HepG2 (cell line): ENCODE measurements around the gene MAPK14. TPM values are rescaled to one million over a fixed set of nuclear protein-coding genes. Genes with fewer than 3 reads are reported as not detected.
A peak's percentile ranks its signal among the peaks of the same experiment; 100 is the strongest.

Experiments
- DMAP1 ChIP-seq: IDR thresholded peaks from 2 replicates; pipeline ENCODE4 v1.6.1; 2016
- GATAD2A ChIP-seq: IDR thresholded peaks from 2 replicates; pipeline ENCODE4 v1.6.1; 2016
- HNF4A ChIP-seq: sonication (generic); formaldehyde crosslinking; IDR thresholded peaks from 2 replicates; pipeline ENCODE4 v1.4.0; 2020; ENCODE audit warnings: missing genetic modification reagents
- HOXA5 ChIP-seq: sonication (generic); formaldehyde crosslinking; IDR thresholded peaks from 2 replicates; pipeline ENCODE4 v1.4.0; 2020; ENCODE audit warnings: missing genetic modification reagents
- KDM1A ChIP-seq: IDR thresholded peaks from 2 replicates; pipeline ENCODE4 v1.6.1; 2016; ENCODE audit warnings: missing compliant biosample characterization
- KLF16 ChIP-seq, 2 experiments: sonication (generic) in 1 of 2; formaldehyde crosslinking in 1 of 2; IDR thresholded peaks; 2 replicates each; pipeline versions ENCODE4 v1.6.1 to v1.8.0; 2016 to 2023; ENCODE audit warnings: missing genetic modification reagents in 2 of 2, missing compliant biosample characterization in 1 of 2
- NFE2 ChIP-seq: sonication (generic); formaldehyde crosslinking; IDR thresholded peaks from 2 replicates; pipeline ENCODE4 v1.4.0; 2020; ENCODE audit warnings: missing genetic modification reagents
- ONECUT2 ChIP-seq: sonication (generic); formaldehyde crosslinking; IDR thresholded peaks from 2 replicates; pipeline ENCODE4 v1.4.0; 2020; ENCODE audit warnings: missing genetic modification reagents
- RXRB ChIP-seq: IDR thresholded peaks from 2 replicates; pipeline ENCODE4 v1.6.1; 2016; ENCODE audit warnings: borderline replicate concordance, missing genetic modification reagents, missing compliant biosample characterization
- SALL1 ChIP-seq: sonication (generic); formaldehyde crosslinking; IDR thresholded peaks from 2 replicates; pipeline ENCODE4 v1.8.0; 2022; ENCODE audit warnings: mild to moderate bottlenecking, missing genetic modification reagents
- ZBTB7B ChIP-seq: sonication (generic); formaldehyde crosslinking; IDR thresholded peaks from 2 replicates; pipeline ENCODE4 v1.4.0; 2020; ENCODE audit warnings: missing genetic modification reagents
- ZC3H4 ChIP-seq: sonication (generic); formaldehyde crosslinking; IDR thresholded peaks from 2 replicates; pipeline ENCODE4 v1.4.0; 2020; ENCODE audit warnings: missing genetic modification reagents, borderline replicate concordance
- ZNF20 ChIP-seq: sonication (generic); formaldehyde crosslinking; IDR thresholded peaks from 2 replicates; pipeline ENCODE4 v1.4.0; 2020; ENCODE audit warnings: mild to moderate bottlenecking, moderate library complexity, missing genetic modification reagents
- ZNF3 ChIP-seq: IDR thresholded peaks from 2 replicates; pipeline ENCODE4 v1.7.0; 2017; ENCODE audit warnings: inconsistent platforms
- ZNF567 ChIP-seq: sonication (generic); formaldehyde crosslinking; IDR thresholded peaks from 2 replicates; pipeline ENCODE4 v1.8.1; 2023; ENCODE audit warnings: mild to moderate bottlenecking, missing genetic modification reagents, borderline replicate concordance
- ZNF709 ChIP-seq: sonication (generic); formaldehyde crosslinking; IDR thresholded peaks from 2 replicates; pipeline ENCODE4 v1.5.0; 2020; ENCODE audit warnings: mild to moderate bottlenecking, missing genetic modification reagents
- ZNF749 ChIP-seq: sonication (generic); formaldehyde crosslinking; IDR thresholded peaks from 2 replicates; pipeline ENCODE4 v1.8.0; 2022; ENCODE audit warnings: mild to moderate bottlenecking, missing genetic modification reagents, moderate library complexity, borderline replicate concordance
- polyA plus RNA-seq, 8 experiments: library from polyadenylated mRNA; depleted of rRNA in 3 of 8; stranded (reverse) in 7 of 8; unstranded in 1 of 8; fragments of >200 nt; fragmentation: Illumina TruSeq in 4 of 8; extraction: Trizol in 4 of 8; gene quantifications; 2 replicates each; pipeline versions ENCODE4 v1.2.1 to v1.2.3, GENCODE V29; 2011 to 2016; ENCODE audit warnings: low read depth in 4 of 8, missing spikeins in 1 of 8, mixed read lengths in 1 of 8; ENCODE audit not compliant: insufficient read depth in 1 of 8
- total RNA-seq, 5 experiments: library from RNA; depleted of rRNA; stranded (reverse); fragments of >200 nt; fragmentation: Illumina TruSeq; extraction: Trizol; gene quantifications; 2 replicates each; pipeline ENCODE4 v1.2.3, GENCODE V29; 2016; ENCODE audit warnings: low read depth in 1 of 5
- TF ChIP-seq, protein P1 (sequence below): sonication (generic); formaldehyde crosslinking; conservative IDR thresholded peaks from 2 replicates; pipeline ENCODE4 v1.4.0; 2020; ENCODE audit warnings: mild to moderate bottlenecking, missing genetic modification reagents, moderate library complexity
- TF ChIP-seq, protein P2 (sequence below): IDR thresholded peaks from 2 replicates; pipeline ENCODE4 v1.4.0; 2020; ENCODE audit warnings: mild to moderate bottlenecking, missing genetic modification reagents
- TF ChIP-seq, protein P3 (sequence below): sonication (generic); IDR thresholded peaks from 2 replicates; pipeline ENCODE4 v1.6.1; 2016; ENCODE audit warnings: low read depth, borderline replicate concordance
- TF ChIP-seq, protein P4 (sequence below): sonication (generic); formaldehyde crosslinking; IDR thresholded peaks from 2 replicates; pipeline ENCODE4 v1.4.0; 2020; ENCODE audit warnings: missing genetic modification reagents, borderline replicate concordance

Gene MAPK14
- total and polyA plus RNA-seq, 2 of the 13 experiments (the other 11 are each of a cell fraction or from before 2014, with no cell fraction given) = 66.3 to 67.3 TPM

DNA sequence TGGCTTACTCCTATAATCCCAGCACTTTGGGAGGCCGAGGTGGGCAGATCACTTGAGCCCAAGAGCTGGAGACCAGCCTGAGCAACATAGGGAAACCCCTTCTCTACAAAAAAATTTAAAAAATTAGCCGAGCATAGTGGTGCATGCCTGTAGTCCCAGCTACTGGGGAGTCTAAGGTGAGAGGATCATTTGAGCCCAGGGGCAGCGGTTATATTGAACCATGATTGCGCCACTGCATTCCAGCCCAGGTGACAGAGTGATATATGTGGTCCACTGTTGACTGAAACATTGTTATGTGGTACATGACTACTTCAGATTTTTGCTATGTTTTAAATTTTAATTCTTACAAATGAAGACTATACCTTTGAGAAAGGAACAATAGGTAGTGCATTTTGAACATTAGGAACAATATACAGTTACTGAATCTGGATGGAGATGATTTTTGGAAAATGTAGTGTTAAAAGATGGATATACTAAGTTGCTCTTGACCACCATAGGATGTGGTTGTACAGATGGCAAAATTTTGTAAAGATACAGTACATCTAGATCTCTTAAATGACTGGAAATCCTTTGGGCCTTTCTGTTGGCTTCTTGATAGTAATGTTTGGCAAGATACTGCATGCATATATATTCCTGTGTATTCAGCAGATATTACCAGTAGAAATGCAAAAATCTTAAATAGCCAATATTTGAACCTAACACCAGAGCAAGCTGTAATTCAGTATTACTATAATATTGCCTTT lies 35.9 kb downstream of the MAPK14 start (continued):
- TF ChIP-seq SALL1 (CRISPR knock-in tag) = peak; percentile 92
- TF ChIP-seq ZNF709 = no peak
- peak; percentile 74; the same call in 1 of the 2 replicates for TF ChIP-seq ZBTB7B (CRISPR knock-in tag)
- TF ChIP-seq, protein P1, sequence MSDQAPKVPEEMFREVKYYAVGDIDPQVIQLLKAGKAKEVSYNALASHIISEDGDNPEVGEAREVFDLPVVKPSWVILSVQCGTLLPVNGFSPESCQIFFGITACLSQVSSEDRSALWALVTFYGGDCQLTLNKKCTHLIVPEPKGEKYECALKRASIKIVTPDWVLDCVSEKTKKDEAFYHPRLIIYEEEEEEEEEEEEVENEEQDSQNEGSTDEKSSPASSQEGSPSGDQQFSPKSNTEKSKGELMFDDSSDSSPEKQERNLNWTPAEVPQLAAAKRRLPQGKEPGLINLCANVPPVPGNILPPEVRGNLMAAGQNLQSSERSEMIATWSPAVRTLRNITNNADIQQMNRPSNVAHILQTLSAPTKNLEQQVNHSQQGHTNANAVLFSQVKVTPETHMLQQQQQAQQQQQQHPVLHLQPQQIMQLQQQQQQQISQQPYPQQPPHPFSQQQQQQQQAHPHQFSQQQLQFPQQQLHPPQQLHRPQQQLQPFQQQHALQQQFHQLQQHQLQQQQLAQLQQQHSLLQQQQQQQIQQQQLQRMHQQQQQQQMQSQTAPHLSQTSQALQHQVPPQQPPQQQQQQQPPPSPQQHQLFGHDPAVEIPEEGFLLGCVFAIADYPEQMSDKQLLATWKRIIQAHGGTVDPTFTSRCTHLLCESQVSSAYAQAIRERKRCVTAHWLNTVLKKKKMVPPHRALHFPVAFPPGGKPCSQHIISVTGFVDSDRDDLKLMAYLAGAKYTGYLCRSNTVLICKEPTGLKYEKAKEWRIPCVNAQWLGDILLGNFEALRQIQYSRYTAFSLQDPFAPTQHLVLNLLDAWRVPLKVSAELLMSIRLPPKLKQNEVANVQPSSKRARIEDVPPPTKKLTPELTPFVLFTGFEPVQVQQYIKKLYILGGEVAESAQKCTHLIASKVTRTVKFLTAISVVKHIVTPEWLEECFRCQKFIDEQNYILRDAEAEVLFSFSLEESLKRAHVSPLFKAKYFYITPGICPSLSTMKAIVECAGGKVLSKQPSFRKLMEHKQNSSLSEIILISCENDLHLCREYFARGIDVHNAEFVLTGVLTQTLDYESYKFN (CRISPR knock-in tag) = peak; percentile 83
- TF ChIP-seq KDM1A (CRISPR knock-in tag) = 0 out of 2 replicates have a peak, but pooled peaks have one; percentile 51
- TF ChIP-seq, protein P2, sequence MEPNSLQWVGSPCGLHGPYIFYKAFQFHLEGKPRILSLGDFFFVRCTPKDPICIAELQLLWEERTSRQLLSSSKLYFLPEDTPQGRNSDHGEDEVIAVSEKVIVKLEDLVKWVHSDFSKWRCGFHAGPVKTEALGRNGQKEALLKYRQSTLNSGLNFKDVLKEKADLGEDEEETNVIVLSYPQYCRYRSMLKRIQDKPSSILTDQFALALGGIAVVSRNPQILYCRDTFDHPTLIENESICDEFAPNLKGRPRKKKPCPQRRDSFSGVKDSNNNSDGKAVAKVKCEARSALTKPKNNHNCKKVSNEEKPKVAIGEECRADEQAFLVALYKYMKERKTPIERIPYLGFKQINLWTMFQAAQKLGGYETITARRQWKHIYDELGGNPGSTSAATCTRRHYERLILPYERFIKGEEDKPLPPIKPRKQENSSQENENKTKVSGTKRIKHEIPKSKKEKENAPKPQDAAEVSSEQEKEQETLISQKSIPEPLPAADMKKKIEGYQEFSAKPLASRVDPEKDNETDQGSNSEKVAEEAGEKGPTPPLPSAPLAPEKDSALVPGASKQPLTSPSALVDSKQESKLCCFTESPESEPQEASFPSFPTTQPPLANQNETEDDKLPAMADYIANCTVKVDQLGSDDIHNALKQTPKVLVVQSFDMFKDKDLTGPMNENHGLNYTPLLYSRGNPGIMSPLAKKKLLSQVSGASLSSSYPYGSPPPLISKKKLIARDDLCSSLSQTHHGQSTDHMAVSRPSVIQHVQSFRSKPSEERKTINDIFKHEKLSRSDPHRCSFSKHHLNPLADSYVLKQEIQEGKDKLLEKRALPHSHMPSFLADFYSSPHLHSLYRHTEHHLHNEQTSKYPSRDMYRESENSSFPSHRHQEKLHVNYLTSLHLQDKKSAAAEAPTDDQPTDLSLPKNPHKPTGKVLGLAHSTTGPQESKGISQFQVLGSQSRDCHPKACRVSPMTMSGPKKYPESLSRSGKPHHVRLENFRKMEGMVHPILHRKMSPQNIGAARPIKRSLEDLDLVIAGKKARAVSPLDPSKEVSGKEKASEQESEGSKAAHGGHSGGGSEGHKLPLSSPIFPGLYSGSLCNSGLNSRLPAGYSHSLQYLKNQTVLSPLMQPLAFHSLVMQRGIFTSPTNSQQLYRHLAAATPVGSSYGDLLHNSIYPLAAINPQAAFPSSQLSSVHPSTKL (CRISPR knock-in tag) = peak; percentile 91
- 0 out of 2 replicates have a peak, but pooled peaks have one; percentile 76 for TF ChIP-seq ZNF3
- peak; percentile 50; the same call in 1 of the 2 replicates for TF ChIP-seq RXRB (CRISPR knock-in tag)
- no peak; the same call in 1 of the 2 replicates for TF ChIP-seq DMAP1
- TF ChIP-seq HNF4A (CRISPR knock-in tag) = peak; percentile 88
- no peak for TF ChIP-seq ZNF20 (CRISPR knock-in tag)
- TF ChIP-seq, protein P3, sequence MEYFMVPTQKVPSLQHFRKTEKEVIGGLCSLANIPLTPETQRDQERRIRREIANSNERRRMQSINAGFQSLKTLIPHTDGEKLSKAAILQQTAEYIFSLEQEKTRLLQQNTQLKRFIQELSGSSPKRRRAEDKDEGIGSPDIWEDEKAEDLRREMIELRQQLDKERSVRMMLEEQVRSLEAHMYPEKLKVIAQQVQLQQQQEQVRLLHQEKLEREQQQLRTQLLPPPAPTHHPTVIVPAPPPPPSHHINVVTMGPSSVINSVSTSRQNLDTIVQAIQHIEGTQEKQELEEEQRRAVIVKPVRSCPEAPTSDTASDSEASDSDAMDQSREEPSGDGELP = peak; percentile 49; the same call in 1 of the 2 replicates
- peak; percentile 89 for TF ChIP-seq GATAD2A (CRISPR knock-in tag)
- no peak for TF ChIP-seq NFE2
- TF ChIP-seq, protein P4, sequence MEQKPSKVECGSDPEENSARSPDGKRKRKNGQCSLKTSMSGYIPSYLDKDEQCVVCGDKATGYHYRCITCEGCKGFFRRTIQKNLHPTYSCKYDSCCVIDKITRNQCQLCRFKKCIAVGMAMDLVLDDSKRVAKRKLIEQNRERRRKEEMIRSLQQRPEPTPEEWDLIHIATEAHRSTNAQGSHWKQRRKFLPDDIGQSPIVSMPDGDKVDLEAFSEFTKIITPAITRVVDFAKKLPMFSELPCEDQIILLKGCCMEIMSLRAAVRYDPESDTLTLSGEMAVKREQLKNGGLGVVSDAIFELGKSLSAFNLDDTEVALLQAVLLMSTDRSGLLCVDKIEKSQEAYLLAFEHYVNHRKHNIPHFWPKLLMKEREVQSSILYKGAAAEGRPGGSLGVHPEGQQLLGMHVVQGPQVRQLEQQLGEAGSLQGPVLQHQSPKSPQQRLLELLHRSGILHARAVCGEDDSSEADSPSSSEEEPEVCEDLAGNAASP (CRISPR knock-in tag) = peak; percentile 74; the same call in 1 of the 2 replicates
- no peak for TF ChIP-seq ZC3H4 (CRISPR knock-in tag)
- TF ChIP-seq HOXA5 (CRISPR knock-in tag) = peak; percentile 100
- peak; percentile 79 for TF ChIP-seq ONECUT2 (CRISPR knock-in tag)
- peak in 1 of 2 experiments; percentile 24; a peak in 1 of 4 replicates for TF ChIP-seq KLF16 (CRISPR knock-in tag; IDR thresholded peaks at IDR 0.05)
- no peak for TF ChIP-seq ZNF567 (CRISPR knock-in tag)
- TF ChIP-seq ZNF749 (CRISPR knock-in tag) = 0 out of 2 replicates have a peak, but pooled peaks have one; percentile 26
